AG04450 (cell line): ENCODE measurements around the gene ALDOC. TPM values are rescaled to one million over a fixed set of nuclear protein-coding genes. Genes with fewer than 3 reads are reported as not detected.

Source experiments
- CTCF ChIA-PET: fragments of 300-600, 350-600 bp; formaldehyde crosslinking; extraction: SDS; loops from one replicate; lab custom pipeline; 2022; ENCODE audit warnings: antibody characterized with exemption, inconsistent platforms; lab: Charles Lee
- POLR2A ChIA-PET: fragments of 350-600 bp; formaldehyde crosslinking; extraction: SDS; loops from one replicate; lab custom pipeline; 2021; ENCODE audit warnings: antibody characterized with exemption, inconsistent platforms; lab: Yijun Ruan, JAX
- DNase-seq: peaks from one replicate; pipeline ENCODE4 v3.0.0-alpha.2; 2011; ENCODE audit warnings: low read depth, low spot score
- H3K27ac ChIP-seq: one replicate; pipeline ENCODE4 v1.5.1; 2012; ENCODE audit warnings: low read depth, low read length, control low read depth
- H3K27me3 ChIP-seq: one replicate; pipeline ENCODE4 v1.6.0; 2012; ENCODE audit warnings: low read length; ENCODE audit not compliant: control insufficient read depth, insufficient read depth
- H3K4me3 ChIP-seq: 2 replicates; pipeline ENCODE4 v1.5.1; 2011; ENCODE audit warnings: mild to moderate bottlenecking, low read depth, low read length, control low read depth
- H3K9me3 ChIP-seq: 2 replicates; pipeline ENCODE4 v1.5.1; 2012; ENCODE audit warnings: low read length; ENCODE audit not compliant: control insufficient read depth, insufficient read depth
- CTCF ChIP-seq: IDR thresholded peaks from 2 replicates; pipeline ENCODE4 v1.5.1; 2011; ENCODE audit warnings: low read depth, low read length, control low read depth, inconsistent platforms
- polyA plus RNA-seq: library from polyadenylated mRNA; depleted of rRNA; stranded (reverse); fragments of >200 nt; gene quantifications from 2 replicates; pipeline ENCODE4 v1.2.3, GENCODE V29; 2011

ALDOC gene
- polyA plus RNA-seq, 1 experiment = 46.3 TPM

GRCh38 chr17:28530250-28530649 lies 46.4 kb downstream of the ALDOC start:
- H3K4me3 ChIP-seq = no peak overlapping the region
- H3K27me3 ChIP-seq = peaks cover 19% of the 10 kb centered on the region
- ChIA-PET POLR2A (no interaction called here), CTCF (interaction anchor here (0.9 kb wide), 1 partner anchor 53 kb away, joined by 4 read pairs; no protein-coding TSS in a partner anchor)
- no peak for TF ChIP-seq CTCF
- no peak overlapping the region for H3K27ac ChIP-seq
- no peaks in the 10 kb centered on the region for H3K9me3 ChIP-seq
- no peak for DNase-seq

DNA sequence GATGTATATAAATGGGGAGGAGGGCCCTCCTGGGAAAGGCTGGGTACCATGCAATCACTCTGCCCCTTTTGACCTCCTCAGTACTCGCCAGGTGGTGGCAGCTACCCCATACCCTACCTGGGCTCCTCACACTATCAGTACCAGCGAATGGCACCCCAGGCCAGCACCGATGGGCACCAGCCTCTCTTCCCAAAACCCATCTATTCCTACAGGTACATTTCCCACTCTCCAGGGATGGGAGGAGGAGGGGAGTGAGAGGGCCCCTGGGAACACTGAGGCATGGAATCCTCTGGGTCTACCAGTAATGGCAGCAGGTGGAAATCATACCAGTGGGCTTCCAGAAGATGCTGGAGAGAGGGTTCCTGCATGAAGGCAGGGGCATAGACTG lies 47.7 kb downstream of the ALDOC start:
- H3K4me3 ChIP-seq = no peak overlapping the region
- no peak for DNase-seq
- no peak overlapping the region for H3K27ac ChIP-seq
- peaks cover 17% of the 10 kb centered on the region for H3K27me3 ChIP-seq
- no peak for TF ChIP-seq CTCF
- CTCF ChIA-PET = interaction anchor here (1.0 kb wide), 1 partner anchor 12 kb away, joined by 7 read pairs; no protein-coding TSS in a partner anchor
- H3K9me3 ChIP-seq = no peaks in the 10 kb centered on the region; the same call in 1 of the 2 replicates
- POLR2A ChIA-PET = no interaction called here

- ChIA-PET CTCF (interaction anchor here (1.0 kb wide), 1 partner anchor 13 kb away, joined by 7 read pairs; no protein-coding TSS in a partner anchor), POLR2A (no interaction called here)
- no peak overlapping the region for H3K4me3 ChIP-seq
- DNase-seq = no peak
- no peak overlapping the region for H3K27ac ChIP-seq
- no peak for TF ChIP-seq CTCF
- H3K27me3 ChIP-seq = peaks cover 16% of the 10 kb centered on the region
- H3K9me3 ChIP-seq = no peaks in the 10 kb centered on the region; the same call in 1 of the 2 replicates
Measured at GRCh38 chr17:28528327-28529012, 48.2 kb downstream of the ALDOC start.

DNA sequence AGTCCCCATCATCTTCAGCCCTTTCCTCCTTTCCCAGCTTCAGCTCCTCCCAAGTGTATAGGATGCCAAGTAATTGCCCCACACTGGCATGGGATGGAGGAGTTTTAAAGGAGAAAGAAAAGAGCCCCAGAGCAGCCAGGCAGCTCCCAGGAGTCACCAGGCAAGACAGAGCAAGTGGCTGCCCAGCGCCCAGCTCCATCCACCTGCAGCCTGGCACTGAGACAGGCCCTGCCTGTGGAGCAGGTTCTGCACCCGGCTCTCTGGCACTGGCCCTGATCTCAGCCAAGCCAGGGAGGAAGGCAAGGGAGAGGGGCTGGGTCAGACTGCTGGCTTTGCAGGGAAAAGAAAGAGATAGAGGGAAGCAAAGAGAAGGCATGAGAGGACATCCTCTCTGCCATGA lies 48.8 kb downstream of the ALDOC start:
- H3K27me3 ChIP-seq = peaks cover 16% of the 10 kb centered on the region
- H3K9me3 ChIP-seq = no peaks in the 10 kb centered on the region; the same call in 1 of the 2 replicates
- H3K4me3 ChIP-seq = no peak overlapping the region
- no peak overlapping the region for H3K27ac ChIP-seq
- ChIA-PET CTCF (interaction anchor here (1.4 kb wide), 1 partner anchor 12 kb away, joined by 4 read pairs; no protein-coding TSS in a partner anchor), POLR2A (no interaction called here)
- no peak for TF ChIP-seq CTCF
- DNase-seq = no peak

- Histone ChIP-seq H3K27me3 (peaks cover 16% of the 10 kb centered on the region), H3K9me3 (no peaks in the 10 kb centered on the region; the same call in 1 of the 2 replicates), H3K4me3 (no peak overlapping the region), H3K27ac (no peak overlapping the region)
- DNase-seq = no peak
- no peak for TF ChIP-seq CTCF
- ChIA-PET POLR2A (no interaction called here), CTCF (interaction anchor here (0.6 to 1.4 kb wide), 2 partner anchors 13 to 14 kb away, joined by 3 to 4 read pairs; no protein-coding TSS in a partner anchor)
Measured at GRCh38 chr17:28527181-28527681, 49.5 kb downstream of the ALDOC start.
